GM21619 (cell line): ENCODE data around the gene CRB1.

ENCODE experiments used
- ATAC-seq: cut with Tn5 transposase; IDR thresholded peaks from one replicate; pipeline ENCODE4 v1.9.1; 2021; ENCODE audit not compliant: unreplicated experiment

CRB1 gene

GRCh38 chr1:197268012-197268411, at the start of gene CRB1:
Gene CRB1, plus strand, starts transcription at chr1:197268252. Its CDS starts 161 bp downstream, at chr1:197268413.
- ATAC-seq: no peak

GRCh38 chr1:197218857-197219256, 49.2 kb upstream of the CRB1 start:
- no peak for ATAC-seq

- no peak for ATAC-seq
Observed at GRCh38 chr1:197222025-197222685, 45.9 kb upstream of the CRB1 start.

- no peak for ATAC-seq
Observed at GRCh38 chr1:197222780-197223179, 45.3 kb upstream of the CRB1 start.

GRCh38 chr1:197224160-197224559, 43.9 kb upstream of the CRB1 start:
- no peak for ATAC-seq

GRCh38 chr1:197225611-197226010, 42.4 kb upstream of the CRB1 start:
- no peak for ATAC-seq

GRCh38 chr1:197234581-197234980, 33.5 kb upstream of the CRB1 start:
- ATAC-seq: no peak

- ATAC-seq: no peak
Observed at GRCh38 chr1:197235355-197235754, 32.7 kb upstream of the CRB1 start.

GRCh38 chr1:197247465-197247864, 20.6 kb upstream of the CRB1 start:
- no peak for ATAC-seq

GRCh38 chr1:197249324-197249723, 18.7 kb upstream of the CRB1 start:
- ATAC-seq: no peak

GRCh38 chr1:197250616-197251015, 17.4 kb upstream of the CRB1 start:
- no peak for ATAC-seq

- no peak for ATAC-seq
Observed at GRCh38 chr1:197252973-197253372, 15.1 kb upstream of the CRB1 start.

GRCh38 chr1:197254866-197255265, 13.2 kb upstream of the CRB1 start:
- no peak for ATAC-seq

GRCh38 chr1:197264936-197265567, 3.0 kb upstream of the CRB1 start:
- ATAC-seq: no peak

- no peak for ATAC-seq
Observed at GRCh38 chr1:197269053-197269452, 1.0 kb downstream of the CRB1 start.

- ATAC-seq: no peak
Observed at GRCh38 chr1:197272791-197273190, 4.7 kb downstream of the CRB1 start.

GRCh38 chr1:197277166-197277565, 9.1 kb downstream of the CRB1 start:
- ATAC-seq: no peak

- no peak for ATAC-seq
Observed at GRCh38 chr1:197284325-197284724, 16.3 kb downstream of the CRB1 start.

GRCh38 chr1:197284966-197285365, 16.9 kb downstream of the CRB1 start:
- ATAC-seq: no peak

GRCh38 chr1:197285526-197286205, 17.6 kb downstream of the CRB1 start:
- no peak for ATAC-seq

- no peak for ATAC-seq
Observed at GRCh38 chr1:197286634-197287033, 18.6 kb downstream of the CRB1 start.

- ATAC-seq: no peak
Observed at GRCh38 chr1:197287863-197288262, 19.8 kb downstream of the CRB1 start.
